Nephron (organoid): Measurements from ENCODE around the gene DLG5.

Experiments used
- H3K27ac Mint-ChIP-seq, 3 experiments: 2 replicates each; pipeline ENCODE4 v1.8.0; 2020; ENCODE audit warnings: mixed read lengths in 3 of 3, mild to moderate bottlenecking in 2 of 3, moderate library complexity in 1 of 3
- H3K27me3 Mint-ChIP-seq: 2 replicates; pipeline ENCODE4 v1.8.0; 2021; ENCODE audit warnings: low read depth, mild to moderate bottlenecking, moderate library complexity, mixed read lengths
- H3K36me3 Mint-ChIP-seq: 2 replicates; pipeline ENCODE4 v1.8.0; 2020; ENCODE audit warnings: low read depth, mixed read lengths
- H3K4me1 Mint-ChIP-seq: 2 replicates; pipeline ENCODE4 v1.8.0; 2020; ENCODE audit warnings: mixed read lengths
- H3K4me3 Mint-ChIP-seq, 3 experiments: 2 replicates each; pipeline ENCODE4 v1.8.0; 2020; ENCODE audit warnings: mild to moderate bottlenecking in 3 of 3, mixed read lengths in 3 of 3, moderate library complexity in 2 of 3
- H3K9me3 Mint-ChIP-seq: 2 replicates; pipeline ENCODE4 v1.8.0; 2020; ENCODE audit warnings: mixed read lengths
- TF ChIP-seq, protein P1 (sequence below), 3 experiments: fragments of 200-600 bp; sonication (generic); IDR thresholded peaks; one replicate each; pipeline ENCODE4 v1.5.0; 2021; ENCODE audit warnings: antibody characterized with exemption in 3 of 3; ENCODE audit not compliant: unreplicated experiment in 3 of 3

Gene DLG5

DNA sequence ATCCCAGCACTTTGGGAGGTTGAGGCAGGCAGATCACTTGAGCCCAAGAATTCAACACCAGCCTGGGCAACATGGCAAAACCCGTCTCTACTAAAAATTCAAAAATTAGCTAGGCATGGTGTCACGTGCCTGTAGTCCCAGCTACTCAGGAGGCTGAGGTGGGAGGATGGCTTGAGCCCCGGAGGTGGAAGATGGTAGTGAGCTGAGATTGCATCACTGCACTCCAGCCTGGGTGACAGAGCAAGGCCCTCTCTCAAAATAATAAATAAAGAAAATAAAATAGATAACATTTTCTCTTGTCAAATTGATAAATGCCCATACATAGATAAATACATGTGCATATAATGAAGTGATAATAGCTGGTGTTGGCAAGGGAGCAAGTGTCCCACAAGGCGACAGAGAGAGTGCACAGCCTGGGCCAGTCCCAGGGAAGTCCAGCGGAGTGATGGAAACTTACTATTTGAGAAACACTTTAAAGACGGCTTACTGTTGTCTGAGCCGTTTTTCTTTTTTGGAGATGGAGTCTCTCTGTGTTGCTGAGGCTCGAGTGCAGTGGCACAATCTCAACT, 33.4 kb upstream of the DLG5 start:
- Mint-ChIP-seq H3K4me1 (no peaks in the 10 kb centered on the region), H3K27me3 (no peaks in the 10 kb centered on the region), H3K27ac (no peak overlapping the region), H3K36me3 (peaks cover 4% of the 10 kb centered on the region), H3K4me3 (no peak overlapping the region), H3K9me3 (peaks cover 13% of the 10 kb centered on the region)
- TF ChIP-seq, protein P1, sequence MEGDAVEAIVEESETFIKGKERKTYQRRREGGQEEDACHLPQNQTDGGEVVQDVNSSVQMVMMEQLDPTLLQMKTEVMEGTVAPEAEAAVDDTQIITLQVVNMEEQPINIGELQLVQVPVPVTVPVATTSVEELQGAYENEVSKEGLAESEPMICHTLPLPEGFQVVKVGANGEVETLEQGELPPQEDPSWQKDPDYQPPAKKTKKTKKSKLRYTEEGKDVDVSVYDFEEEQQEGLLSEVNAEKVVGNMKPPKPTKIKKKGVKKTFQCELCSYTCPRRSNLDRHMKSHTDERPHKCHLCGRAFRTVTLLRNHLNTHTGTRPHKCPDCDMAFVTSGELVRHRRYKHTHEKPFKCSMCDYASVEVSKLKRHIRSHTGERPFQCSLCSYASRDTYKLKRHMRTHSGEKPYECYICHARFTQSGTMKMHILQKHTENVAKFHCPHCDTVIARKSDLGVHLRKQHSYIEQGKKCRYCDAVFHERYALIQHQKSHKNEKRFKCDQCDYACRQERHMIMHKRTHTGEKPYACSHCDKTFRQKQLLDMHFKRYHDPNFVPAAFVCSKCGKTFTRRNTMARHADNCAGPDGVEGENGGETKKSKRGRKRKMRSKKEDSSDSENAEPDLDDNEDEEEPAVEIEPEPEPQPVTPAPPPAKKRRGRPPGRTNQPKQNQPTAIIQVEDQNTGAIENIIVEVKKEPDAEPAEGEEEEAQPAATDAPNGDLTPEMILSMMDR (IDR thresholded peaks at IDR 0.05; ENCODE audit: unreplicated experiment in 3 of 3), result peak in 1 of 3 experiments; percentile 10

DNA sequence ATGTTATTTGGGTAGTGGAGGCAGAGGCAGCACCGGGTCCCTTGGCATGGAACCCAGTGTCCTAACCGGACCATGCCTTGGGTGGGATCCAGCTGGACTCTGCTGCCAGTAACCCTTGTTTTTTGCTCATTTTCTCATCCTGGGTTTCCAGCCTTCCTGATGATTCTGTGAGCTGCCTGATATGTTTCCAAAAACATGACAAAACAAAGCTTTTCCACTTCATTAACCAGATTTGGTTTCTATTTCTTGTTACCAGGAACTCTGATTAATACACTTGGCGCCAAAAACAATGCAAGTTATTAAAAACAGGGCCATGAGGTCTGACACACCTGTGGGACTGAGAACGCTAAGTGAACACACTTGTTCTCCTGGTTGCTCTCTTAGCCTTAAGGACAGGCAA, 32.8 kb upstream of the DLG5 start:
- H3K27ac Mint-ChIP-seq, result no peak overlapping the region
- H3K27me3 Mint-ChIP-seq, result no peaks in the 10 kb centered on the region
- TF ChIP-seq, protein P1 (IDR thresholded peaks at IDR 0.05; ENCODE audit: unreplicated experiment in 3 of 3), result no peak
- H3K9me3 Mint-ChIP-seq, result peaks cover 9% of the 10 kb centered on the region
- H3K36me3 Mint-ChIP-seq, result no peaks in the 10 kb centered on the region
- H3K4me1 Mint-ChIP-seq, result no peaks in the 10 kb centered on the region
- no peak overlapping the region for H3K4me3 Mint-ChIP-seq

DNA sequence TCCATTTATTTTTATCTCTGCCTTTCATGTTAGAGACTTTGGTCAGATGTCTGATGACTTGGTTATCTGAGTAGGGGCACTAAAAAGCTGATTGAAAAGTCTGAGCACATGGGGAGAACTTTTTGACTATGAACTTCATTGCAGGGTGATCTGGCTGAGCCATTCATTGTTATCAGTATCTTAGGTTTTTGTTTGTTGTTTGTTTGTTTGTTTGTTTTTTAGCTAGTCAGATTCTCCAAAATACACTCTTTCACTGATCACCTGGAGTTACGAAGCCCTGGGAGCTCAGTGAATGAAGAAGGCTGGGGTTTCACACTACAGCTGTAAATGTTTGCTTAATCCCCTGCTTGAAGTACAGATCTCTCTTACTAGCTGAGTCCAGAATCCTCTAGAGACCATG, 28.6 kb upstream of the DLG5 start:
- TF ChIP-seq, protein P1 (IDR thresholded peaks at IDR 0.05; ENCODE audit: unreplicated experiment in 3 of 3), result no peak
- no peak overlapping the region for H3K4me3 Mint-ChIP-seq

DNA sequence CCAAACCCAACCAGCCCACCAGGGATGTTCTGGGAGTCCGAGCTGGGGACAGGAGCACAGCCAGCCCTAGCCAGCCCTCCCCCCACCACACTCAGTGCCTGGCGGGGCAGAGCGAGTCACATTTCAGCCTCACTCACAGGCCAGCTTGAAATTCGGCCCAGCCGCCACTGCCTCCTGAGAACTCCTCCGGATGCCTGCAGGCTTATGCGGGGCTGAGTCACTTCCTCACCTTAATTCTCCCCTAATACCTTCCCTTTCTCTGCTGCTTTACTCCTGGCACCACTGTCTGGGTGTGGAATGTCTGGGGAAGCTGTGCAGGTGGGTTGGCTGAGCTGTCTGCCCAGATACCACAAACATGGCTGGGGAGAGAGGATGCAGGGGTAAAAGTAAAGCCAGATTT, 22.6 kb upstream of the DLG5 start:
- peaks cover 7% of the 10 kb centered on the region for H3K36me3 Mint-ChIP-seq
- no peaks in the 10 kb centered on the region for H3K27me3 Mint-ChIP-seq
- TF ChIP-seq, protein P1 (IDR thresholded peaks at IDR 0.05; ENCODE audit: unreplicated experiment in 3 of 3), result no peak
- H3K4me3 Mint-ChIP-seq, result no peak overlapping the region
- H3K4me1 Mint-ChIP-seq, result peaks cover 12% of the 10 kb centered on the region
- H3K9me3 Mint-ChIP-seq, result peaks cover 19% of the 10 kb centered on the region
- peak overlapping the region in 2 of 3 experiments; percentile 22 to 84 for H3K27ac Mint-ChIP-seq

More for the DNA sequence above, 28.6 kb upstream of the DLG5 start:
- H3K27ac Mint-ChIP-seq, result no peak overlapping the region
- peaks cover 7% of the 10 kb centered on the region for H3K36me3 Mint-ChIP-seq
- H3K27me3 Mint-ChIP-seq, result no peaks in the 10 kb centered on the region
- H3K4me1 Mint-ChIP-seq, result no peaks in the 10 kb centered on the region
- H3K9me3 Mint-ChIP-seq, result peaks cover 19% of the 10 kb centered on the region

DNA sequence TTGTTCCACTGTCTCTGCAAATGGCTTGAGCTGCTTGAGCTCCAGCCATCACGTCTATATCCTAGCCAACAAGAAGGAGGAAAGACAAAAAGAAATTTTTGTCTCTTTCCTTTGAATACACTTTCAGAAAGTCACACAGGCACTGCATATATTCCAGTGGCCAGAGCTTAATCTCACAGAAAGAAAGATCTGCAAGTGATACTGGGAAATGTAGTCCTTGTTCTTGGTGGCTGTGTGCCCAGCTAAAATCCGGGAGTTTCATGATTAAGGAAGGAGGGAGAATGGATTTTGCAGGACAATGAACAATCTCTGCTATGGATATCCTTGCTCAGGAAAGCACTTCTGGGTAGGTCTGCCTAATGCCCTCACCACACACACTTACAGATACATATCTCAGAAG, 19.5 kb upstream of the DLG5 start:
- no peak overlapping the region for H3K4me3 Mint-ChIP-seq
- peak overlapping the region in 2 of 3 experiments; percentile 11 to 15 for H3K27ac Mint-ChIP-seq
- peaks cover 4% of the 10 kb centered on the region for H3K27me3 Mint-ChIP-seq
- no peaks in the 10 kb centered on the region for H3K36me3 Mint-ChIP-seq
- H3K9me3 Mint-ChIP-seq, result peaks cover 8% of the 10 kb centered on the region
- TF ChIP-seq, protein P1 (IDR thresholded peaks at IDR 0.05; ENCODE audit: unreplicated experiment in 3 of 3), result no peak
- peaks cover 26% of the 10 kb centered on the region for H3K4me1 Mint-ChIP-seq

DNA sequence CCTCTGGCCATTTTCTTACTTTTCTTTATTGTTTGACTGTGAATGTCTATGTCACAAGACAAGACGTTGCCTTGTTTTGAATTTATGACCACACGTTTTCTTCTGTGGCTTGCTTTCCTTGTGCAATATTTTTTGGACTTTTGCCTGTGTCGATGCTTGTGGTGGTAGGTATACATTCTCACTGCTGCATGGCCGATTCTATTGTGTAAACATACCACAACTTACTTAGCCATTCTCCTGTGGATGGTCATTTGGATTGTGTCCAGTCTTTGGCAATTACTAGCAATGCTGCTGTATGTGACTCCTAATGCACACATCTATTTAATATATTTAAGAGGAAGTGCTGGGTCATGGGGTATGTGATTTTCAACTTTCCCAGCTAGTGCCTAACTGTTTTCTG, 18.0 kb upstream of the DLG5 start:
- no peak overlapping the region for H3K4me3 Mint-ChIP-seq
- H3K27ac Mint-ChIP-seq, result peak overlapping the region in 2 of 3 experiments; percentile 71 to 83
- H3K4me1 Mint-ChIP-seq, result peaks cover 39% of the 10 kb centered on the region
- H3K9me3 Mint-ChIP-seq, result no peaks in the 10 kb centered on the region
- H3K27me3 Mint-ChIP-seq, result peaks cover 7% of the 10 kb centered on the region
- TF ChIP-seq, protein P1 (IDR thresholded peaks at IDR 0.05; ENCODE audit: unreplicated experiment in 3 of 3), result no peak
- no peaks in the 10 kb centered on the region for H3K36me3 Mint-ChIP-seq
